OCI-LY7 (cell line): ENCODE results near the gene PELI2.

Experiments used
- CTCF ChIP-seq: fragments of 200-600 bp; sonication (generic); conservative IDR thresholded peaks from 2 replicates; pipeline ENCODE4 v1.5.1; 2014; ENCODE audit warnings: mild to moderate bottlenecking, antibody characterized with exemption, low read length, moderate library complexity, mixed read lengths
- EZH2phosphoT487 ChIP-seq: fragments of 200-600 bp; sonication (generic); IDR thresholded peaks from 2 replicates; pipeline ENCODE4 v1.6.1; 2018; ENCODE audit warnings: low read depth, borderline replicate concordance, mild to moderate bottlenecking, mixed run types, antibody characterized with exemption, low read length, moderate library complexity, mixed read lengths

DNA sequence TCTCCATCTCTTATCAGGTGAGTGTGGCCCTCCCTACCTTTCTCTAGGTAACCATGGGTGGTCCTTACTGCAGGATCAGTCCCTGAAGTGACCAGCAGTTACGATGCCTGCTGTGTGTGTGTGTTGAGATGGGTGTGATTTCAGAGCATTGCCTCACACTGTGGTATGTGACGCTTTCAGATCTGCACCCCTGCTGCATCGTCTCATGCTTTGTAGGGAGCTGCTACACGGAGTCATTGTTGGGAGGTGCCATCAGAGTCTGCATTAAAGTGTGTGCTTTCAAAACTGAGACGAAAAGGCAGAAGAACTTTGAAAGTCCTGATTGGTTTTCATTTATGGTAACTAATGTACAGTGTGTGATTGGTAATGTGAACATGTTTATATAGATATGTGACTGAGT is 150.5 kb downstream of the PELI2 start:
- TF ChIP-seq CTCF (no peak), EZH2phosphoT487 (no peak)
